Sigmoid colon (tissue), 4 donors: ENCODE results near the gene ACP7.

ENCODE experiments used
- CTCF ChIP-seq, 4 experiments: fragments of 450-650 bp in 3 of 4; fragments of 200-600 bp in 1 of 4; IDR thresholded peaks; one replicate each; pipeline ENCODE4 v1.5.1; 2016 to 2019; ENCODE audit warnings: antibody characterized with exemption in 4 of 4, mild to moderate bottlenecking in 3 of 4, moderate library complexity in 2 of 4
- POLR2AphosphoS5 ChIP-seq, 4 donors: sonication (generic); formaldehyde crosslinking; IDR thresholded peaks; one replicate each; pipeline ENCODE4 v1.6.1; 2017; ENCODE audit warnings: antibody characterized with exemption in 4 of 4

GRCh38 chr19:39047073-39047472, 37.1 kb upstream of the ACP7 start:
- TF ChIP-seq CTCF (IDR thresholded peaks at IDR 0.05), result no peak
- TF ChIP-seq POLR2AphosphoS5 (IDR thresholded peaks at IDR 0.05), result no peak
